ENCODE results near the gene MED10.

DNA sequence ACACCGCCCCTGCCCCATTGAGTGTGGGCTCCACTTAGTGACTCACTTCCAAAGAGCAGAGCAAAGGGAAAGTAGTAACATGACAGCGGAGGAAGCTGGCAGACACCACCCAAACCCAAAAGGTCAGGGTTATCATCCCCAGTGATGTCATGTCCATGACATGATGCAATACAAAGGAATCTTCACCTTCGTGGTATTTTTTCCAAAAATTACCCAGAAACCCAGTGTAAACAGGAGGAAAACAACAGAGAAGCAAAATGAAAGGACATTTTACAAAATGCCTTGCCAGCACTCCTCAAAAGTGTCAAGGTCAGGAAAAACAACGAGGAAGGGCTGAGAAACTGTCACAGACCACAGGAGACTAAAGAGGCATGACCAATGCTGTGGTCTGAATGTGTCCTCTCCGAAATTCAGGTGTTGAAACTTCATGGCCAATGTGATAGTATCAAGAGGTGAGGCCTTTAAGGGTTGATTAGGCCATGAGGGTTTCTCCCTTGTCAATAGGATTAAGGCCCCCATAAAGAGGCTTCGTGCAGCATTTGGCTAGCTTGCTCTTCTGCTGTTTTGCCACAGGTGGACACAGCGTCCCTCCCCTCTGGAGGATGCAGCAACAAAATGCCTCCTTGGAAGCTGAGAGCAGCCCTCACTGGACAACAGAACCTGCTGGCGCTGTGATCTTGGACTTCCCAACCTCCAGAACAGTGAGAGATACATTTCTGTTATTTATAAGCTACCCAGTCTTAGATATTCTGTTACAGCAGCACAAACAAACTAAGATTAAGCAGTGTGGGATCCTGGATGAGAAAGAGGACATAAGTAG is 30.5 kb upstream of the MED10 start:
- TF ChIP-seq, protein P1, sequence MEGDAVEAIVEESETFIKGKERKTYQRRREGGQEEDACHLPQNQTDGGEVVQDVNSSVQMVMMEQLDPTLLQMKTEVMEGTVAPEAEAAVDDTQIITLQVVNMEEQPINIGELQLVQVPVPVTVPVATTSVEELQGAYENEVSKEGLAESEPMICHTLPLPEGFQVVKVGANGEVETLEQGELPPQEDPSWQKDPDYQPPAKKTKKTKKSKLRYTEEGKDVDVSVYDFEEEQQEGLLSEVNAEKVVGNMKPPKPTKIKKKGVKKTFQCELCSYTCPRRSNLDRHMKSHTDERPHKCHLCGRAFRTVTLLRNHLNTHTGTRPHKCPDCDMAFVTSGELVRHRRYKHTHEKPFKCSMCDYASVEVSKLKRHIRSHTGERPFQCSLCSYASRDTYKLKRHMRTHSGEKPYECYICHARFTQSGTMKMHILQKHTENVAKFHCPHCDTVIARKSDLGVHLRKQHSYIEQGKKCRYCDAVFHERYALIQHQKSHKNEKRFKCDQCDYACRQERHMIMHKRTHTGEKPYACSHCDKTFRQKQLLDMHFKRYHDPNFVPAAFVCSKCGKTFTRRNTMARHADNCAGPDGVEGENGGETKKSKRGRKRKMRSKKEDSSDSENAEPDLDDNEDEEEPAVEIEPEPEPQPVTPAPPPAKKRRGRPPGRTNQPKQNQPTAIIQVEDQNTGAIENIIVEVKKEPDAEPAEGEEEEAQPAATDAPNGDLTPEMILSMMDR (conservative IDR thresholded peaks at IDR 0.05): no peak
- TF ChIP-seq EZH2 (IDR thresholded peaks at IDR 0.05; ENCODE audit: low read depth): no peak

All from PC-9 (cell line).